Muscle of leg (tissue), 11 donors: ENCODE measurements around the gene NKAIN2. TPM values are rescaled to one million over a fixed set of nuclear protein-coding genes. Genes with fewer than 3 reads are reported as not detected.
"Not testable (repeated sequence)": the region's sequence is repeated elsewhere in the genome, so short reads cannot be mapped to it uniquely, and the experiment has no call there.

ENCODE experiments used
- DNase-seq: peaks from one replicate; pipeline ENCODE4 v3.0.0; 2013
- H3K27ac ChIP-seq: one replicate; pipeline ENCODE4 v1.5.1; 2013; ENCODE audit warnings: mild to moderate bottlenecking, low read length, control low read depth
- H3K27me3 ChIP-seq: one replicate; pipeline ENCODE4 v1.6.1; 2013; ENCODE audit warnings: low read length; ENCODE audit not compliant: control insufficient read depth, insufficient read depth
- H3K36me3 ChIP-seq: one replicate; pipeline ENCODE4 v1.6.1; 2013; ENCODE audit warnings: low read length; ENCODE audit not compliant: control insufficient read depth, insufficient read depth
- H3K4me1 ChIP-seq: one replicate; pipeline ENCODE4 v1.6.1; 2013; ENCODE audit warnings: low read length; ENCODE audit not compliant: control insufficient read depth, insufficient read depth
- H3K4me3 ChIP-seq: one replicate; pipeline ENCODE4 v1.5.1; 2013; ENCODE audit warnings: low read length, control low read depth
- H3K9me3 ChIP-seq: replicated peaks from 2 replicates; pipeline ENCODE4 v1.6.1; 2013; ENCODE audit warnings: low read depth, low read length; ENCODE audit not compliant: control insufficient read depth
- WGBS: methylation state at CpG from one replicate; pipeline ENCODE4 v1.1.5; 2013; ENCODE audit warnings: missing lambda C conversion rate; ENCODE audit not compliant: insufficient coverage; 5-methylcytosine and 5-hydroxymethylcytosine counted together
- polyA plus RNA-seq, 8 donors: library from polyadenylated mRNA; unstranded; fragments of 120-200 nt; gene quantifications; one replicate each; pipeline versions ENCODE4 v1.2.1 to v1.2.3, GENCODE V29; 2013; ENCODE audit warnings: inconsistent platforms in 1 of 8, low replicate concordance in 1 of 8; ENCODE audit not compliant: insufficient read length in 8 of 8, insufficient read depth in 1 of 8
- total RNA-seq: library from RNA; stranded (reverse); fragments of 120-200 nt; gene quantifications from one replicate; pipeline ENCODE4 v1.2.4, GENCODE V29; 2013

NKAIN2 gene
- total and polyA plus RNA-seq, 9 donors, result 2.5 to 10.1 (median 7.9) TPM

DNA sequence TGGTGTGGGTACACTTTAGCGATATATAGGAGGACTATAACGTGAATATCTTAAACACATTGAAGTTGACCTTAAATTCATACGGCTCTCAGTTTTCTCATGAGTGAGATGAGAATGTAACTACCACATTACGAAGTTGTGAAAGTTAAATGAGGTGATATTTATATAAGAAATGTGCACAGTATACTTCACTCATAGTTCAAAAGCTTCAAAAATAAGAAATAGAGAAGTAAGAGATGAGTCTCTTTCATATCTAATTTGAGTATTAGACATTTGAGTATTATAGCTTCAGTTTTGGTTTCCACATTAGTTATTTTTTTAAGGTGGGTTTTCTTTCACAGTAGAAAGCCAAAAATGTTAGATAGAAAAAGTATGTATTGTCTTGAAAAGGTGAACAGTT lies 183.3 kb downstream of the NKAIN2 start:
- H3K4me3 ChIP-seq, result no peak overlapping the region
- WGBS, result no CpG with 5 or more reads among the region's 4 CpGs
- no peaks in the 10 kb centered on the region for H3K9me3 ChIP-seq
- no peaks in the 10 kb centered on the region for H3K36me3 ChIP-seq
- DNase-seq, result no peak
- H3K4me1 ChIP-seq, result no peaks in the 10 kb centered on the region
- no peaks in the 10 kb centered on the region for H3K27me3 ChIP-seq
- H3K27ac ChIP-seq, result no peak overlapping the region

DNA sequence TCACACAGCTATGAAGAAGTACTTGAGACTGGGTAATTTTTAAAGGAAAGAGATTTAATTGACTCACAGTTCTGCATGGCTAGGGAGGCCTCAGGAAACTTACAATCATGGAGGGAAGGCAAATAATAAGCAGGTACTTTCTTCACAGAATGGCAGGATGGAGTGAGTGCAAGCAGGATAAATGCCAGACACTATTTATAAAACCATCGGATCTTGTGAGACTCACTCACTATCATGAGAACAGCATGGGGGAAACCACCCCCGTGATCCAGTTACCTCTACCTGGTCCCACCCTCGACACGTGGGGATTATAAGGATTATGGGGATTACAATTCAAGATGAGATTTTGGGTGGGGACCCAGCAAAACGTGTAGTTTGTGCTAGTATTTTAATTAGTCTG lies 186.3 kb downstream of the NKAIN2 start:
- WGBS, result no CpG with 5 or more reads among the region's 5 CpGs
- DNase-seq, H3K27ac ChIP-seq, H3K4me3 ChIP-seq, H3K9me3 ChIP-seq, H3K4me1 ChIP-seq, H3K27me3 ChIP-seq, H3K36me3 ChIP-seq: not testable (repeated sequence)

DNA sequence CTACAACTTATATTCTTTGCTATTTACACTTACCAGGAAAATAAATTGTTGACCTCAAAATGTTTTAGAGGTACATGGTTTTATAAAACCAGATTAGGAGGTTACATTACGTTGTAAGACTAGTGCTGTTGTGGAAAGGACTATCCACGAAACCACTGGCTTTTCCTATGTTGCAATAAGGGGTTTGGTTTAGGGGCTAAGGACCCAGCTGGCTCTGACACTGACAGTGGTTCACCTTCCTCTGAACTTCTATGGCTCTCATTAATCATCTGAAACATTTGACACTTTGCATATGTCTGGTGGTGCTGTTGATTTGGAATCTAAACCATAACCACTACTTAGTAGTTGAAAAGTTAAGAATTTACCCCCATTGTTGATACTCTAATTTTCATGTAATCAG lies 186.7 kb downstream of the NKAIN2 start:
- Histone ChIP-seq H3K9me3 (no peaks in the 10 kb centered on the region), H3K36me3 (no peaks in the 10 kb centered on the region), H3K4me3 (no peak overlapping the region), H3K27me3 (no peaks in the 10 kb centered on the region), H3K4me1 (no peaks in the 10 kb centered on the region), H3K27ac (no peak overlapping the region)
- 60% methylated on average over 2 of the region's 2 CpGs for WGBS
- DNase-seq, result no peak

DNA sequence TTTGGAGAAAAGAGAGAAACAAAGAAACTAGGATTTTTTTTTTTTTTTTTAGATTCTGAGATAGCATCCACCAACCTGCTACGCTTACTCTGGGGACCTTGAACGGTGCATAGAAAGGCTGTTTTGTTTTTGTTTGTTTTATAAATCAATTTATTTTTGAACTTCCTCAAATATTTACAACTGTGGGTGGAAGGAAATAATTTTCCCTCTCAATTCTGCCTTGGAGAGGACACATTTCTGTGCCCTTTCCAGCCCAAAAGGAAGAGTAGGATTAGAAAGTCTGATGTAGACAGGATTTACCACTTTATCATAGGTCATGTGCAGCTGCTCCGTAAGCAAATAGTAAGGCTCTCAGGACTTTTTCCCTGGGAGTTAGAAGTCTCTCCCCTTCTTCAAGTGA lies 190.5 kb downstream of the NKAIN2 start:
- H3K27me3 ChIP-seq, result no peaks in the 10 kb centered on the region
- no peak overlapping the region for H3K27ac ChIP-seq
- H3K4me3 ChIP-seq, result no peak overlapping the region
- no peak for DNase-seq
- WGBS, result 67% methylated on average over 1 of the region's 3 CpGs
- H3K36me3 ChIP-seq, result no peaks in the 10 kb centered on the region
- no peaks in the 10 kb centered on the region for H3K9me3 ChIP-seq
- no peaks in the 10 kb centered on the region for H3K4me1 ChIP-seq

DNA sequence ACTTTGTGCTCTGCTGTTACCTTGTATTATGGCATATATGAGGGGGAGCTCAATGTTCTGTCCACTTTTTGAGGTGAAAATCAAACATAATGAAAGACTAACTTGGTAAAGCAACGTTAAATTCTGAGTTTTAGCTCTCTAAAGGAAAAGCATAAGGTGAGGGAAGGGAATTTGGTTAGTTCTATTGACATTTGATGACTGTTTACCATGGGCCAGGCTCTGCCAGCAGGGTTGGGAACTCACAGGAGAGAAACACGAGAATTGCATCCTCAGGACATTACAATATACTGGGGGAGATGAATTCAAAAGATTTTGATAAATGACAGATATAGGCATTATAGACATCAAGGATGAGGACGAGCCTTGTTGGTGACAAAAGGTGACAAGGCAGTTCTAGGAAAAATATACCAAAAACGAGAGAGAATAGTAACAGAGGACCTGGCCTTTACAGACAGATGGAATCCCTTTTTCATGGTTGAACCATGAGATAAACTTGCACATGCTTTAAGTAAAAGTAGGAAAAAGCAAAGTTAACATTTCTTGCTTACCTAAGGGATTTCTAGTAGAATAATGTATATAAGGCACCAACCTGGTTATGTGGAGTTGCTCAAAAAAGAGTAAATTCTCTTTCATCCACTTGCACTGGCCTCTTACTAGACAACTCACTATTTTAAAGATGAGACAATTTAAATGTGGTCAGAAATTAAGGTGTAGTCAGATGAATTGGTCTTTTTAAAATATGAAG lies 191.4 kb downstream of the NKAIN2 start:
- Histone ChIP-seq H3K4me3 (no peak overlapping the region), H3K27me3 (no peaks in the 10 kb centered on the region), H3K36me3 (no peaks in the 10 kb centered on the region), H3K27ac (no peak overlapping the region), H3K9me3 (no peaks in the 10 kb centered on the region), H3K4me1 (no peaks in the 10 kb centered on the region)
- no peak for DNase-seq
- 66% methylated on average over 2 of the region's 4 CpGs for WGBS

DNA sequence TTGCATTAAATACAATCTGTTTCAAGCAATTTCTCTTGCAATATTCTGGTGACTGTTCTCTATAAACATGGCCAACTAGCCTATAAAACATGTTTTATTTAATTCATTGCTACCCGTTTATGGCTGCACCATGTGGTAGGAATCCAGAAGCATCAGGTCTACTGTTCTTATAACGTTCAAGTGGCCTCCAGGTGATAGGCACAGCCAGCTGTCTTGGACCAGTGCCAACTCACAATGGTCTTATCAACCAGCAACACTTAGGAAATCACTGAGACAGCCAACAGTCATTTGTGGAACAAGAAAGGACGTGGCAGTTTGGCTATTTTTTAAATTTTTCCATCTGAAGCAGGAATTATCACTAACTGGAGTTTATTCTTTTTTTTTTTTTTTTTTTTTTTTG lies 193.6 kb downstream of the NKAIN2 start:
- Histone ChIP-seq H3K27ac (no peak overlapping the region), H3K27me3 (no peaks in the 10 kb centered on the region), H3K4me1 (no peaks in the 10 kb centered on the region), H3K4me3 (no peak overlapping the region), H3K36me3 (no peaks in the 10 kb centered on the region), H3K9me3 (no peaks in the 10 kb centered on the region)
- WGBS, result 40% methylated on average over 2 of the region's 3 CpGs
- peak; percentile 41 for DNase-seq

DNA sequence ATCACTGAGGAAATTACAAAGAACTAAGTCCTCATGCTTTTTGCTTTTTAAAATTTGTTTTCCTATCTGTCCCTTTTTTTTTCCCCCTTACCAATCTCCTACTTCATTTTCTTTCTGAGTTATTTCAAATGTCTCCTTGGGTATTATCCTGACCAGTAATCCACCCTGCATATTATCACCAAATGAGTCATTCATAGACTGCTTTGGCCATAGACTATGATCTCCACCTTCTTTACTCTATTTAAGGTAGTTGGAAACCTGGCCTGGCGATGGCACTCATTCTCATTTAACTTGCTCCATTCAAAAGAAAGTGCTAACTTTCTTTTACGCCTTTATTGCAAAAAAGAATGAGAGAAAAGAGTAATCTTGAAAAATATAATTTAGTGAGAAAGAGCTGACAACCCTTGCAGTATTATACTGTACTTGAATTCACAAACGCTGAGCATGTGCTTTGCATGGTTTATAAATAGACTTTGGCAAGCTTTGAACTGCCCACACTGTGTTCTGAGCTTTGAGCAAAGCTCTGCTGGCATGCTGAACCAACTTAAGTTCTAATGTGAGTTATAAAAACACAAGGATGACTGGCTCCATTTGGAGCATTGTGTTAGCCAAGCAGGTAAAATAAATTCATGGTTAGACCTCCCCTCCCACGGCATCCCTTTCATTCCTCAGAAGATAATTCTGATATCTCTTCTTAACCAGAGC lies 198.9 kb downstream of the NKAIN2 start:
- Histone ChIP-seq H3K27ac (peak overlapping the region; percentile 11), H3K36me3 (no peaks in the 10 kb centered on the region), H3K9me3 (no peaks in the 10 kb centered on the region), H3K4me3 (no peak overlapping the region), H3K27me3 (no peaks in the 10 kb centered on the region), H3K4me1 (peaks cover 2% of the 10 kb centered on the region)
- 20% methylated on average over 1 of the region's 4 CpGs for WGBS
- DNase-seq, result peak; percentile 68

DNA sequence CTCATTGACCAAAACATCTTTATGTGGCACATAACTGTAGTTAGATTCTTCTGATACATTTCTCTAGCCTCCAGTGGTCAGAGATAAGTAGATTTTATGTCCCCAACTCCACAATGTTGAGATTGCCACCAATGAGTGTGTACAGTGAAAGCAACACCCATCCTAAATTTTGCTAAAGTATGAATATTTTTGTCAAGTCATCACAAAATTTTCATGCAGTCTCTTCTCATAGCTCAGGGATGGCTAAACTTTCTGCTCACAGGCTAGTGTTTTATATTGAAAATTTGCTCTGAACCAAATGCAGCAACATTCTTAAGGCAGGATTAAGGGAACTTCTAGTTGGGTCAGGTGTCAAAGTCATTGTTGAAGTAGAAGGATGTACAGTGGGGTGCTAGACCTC lies 203.6 kb downstream of the NKAIN2 start:
- Histone ChIP-seq H3K4me1 (peaks cover 7% of the 10 kb centered on the region), H3K27ac (no peak overlapping the region), H3K9me3 (no peaks in the 10 kb centered on the region), H3K4me3 (no peak overlapping the region), H3K36me3 (no peaks in the 10 kb centered on the region), H3K27me3 (no peaks in the 10 kb centered on the region)
- DNase-seq, result no peak

DNA sequence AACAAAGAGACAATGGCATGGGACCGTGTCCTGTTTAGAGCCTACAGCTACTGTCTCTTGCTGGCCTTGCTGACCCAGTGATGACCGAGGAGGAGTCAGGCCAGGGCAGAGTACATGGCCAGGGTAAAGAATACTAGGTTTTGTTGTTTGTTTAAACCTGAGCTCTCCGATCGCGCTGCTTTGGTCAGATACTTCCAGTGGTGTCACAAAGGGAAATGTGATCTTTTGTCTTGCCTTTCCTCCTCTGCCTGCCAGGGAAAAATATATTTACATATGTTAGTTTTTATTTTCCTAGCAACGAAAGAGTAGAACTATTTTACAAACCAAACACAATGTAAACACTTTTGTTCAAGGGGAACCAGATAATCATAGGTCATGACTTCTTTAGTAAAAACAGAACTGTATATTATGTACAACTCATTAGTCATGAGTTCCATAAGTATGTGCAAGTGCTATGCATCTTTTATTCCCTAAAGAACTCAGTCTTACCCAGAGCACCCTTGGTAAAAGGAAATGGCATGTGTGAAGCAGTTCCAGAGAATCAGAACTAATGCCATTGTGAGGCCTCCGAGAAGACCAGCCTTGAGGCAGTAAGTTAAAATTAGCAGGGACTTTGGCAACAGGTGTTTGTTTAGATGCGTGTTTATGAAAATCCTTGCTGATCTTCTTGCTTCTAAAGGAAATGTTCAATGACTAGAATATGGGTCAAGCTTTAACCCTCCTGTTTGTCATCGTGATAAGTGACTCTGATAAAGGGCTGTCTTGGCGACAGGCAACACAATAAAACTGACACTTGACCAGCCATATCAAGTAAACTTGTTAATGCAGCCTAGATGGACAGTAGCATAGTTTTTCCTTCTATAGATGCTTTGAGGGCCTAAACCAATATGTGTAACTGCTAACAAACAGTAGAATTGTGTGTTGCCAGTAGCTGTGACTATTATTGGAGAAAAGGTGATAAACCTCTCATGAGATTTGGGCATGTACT lies 204.6 kb downstream of the NKAIN2 start:
- peaks cover 7% of the 10 kb centered on the region for H3K4me1 ChIP-seq
- H3K27ac ChIP-seq, result peak overlapping the region; percentile 74
- H3K27me3 ChIP-seq, result no peaks in the 10 kb centered on the region
- H3K4me3 ChIP-seq, result no peak overlapping the region
- H3K9me3 ChIP-seq, result no peaks in the 10 kb centered on the region
- DNase-seq, result peak; percentile 58
- no peaks in the 10 kb centered on the region for H3K36me3 ChIP-seq
- 27% methylated on average over 7 of the region's 10 CpGs for WGBS
